HepG2 (cell line): ENCODE measurements around the gene KCNQ5. TPM values are rescaled to one million over a fixed set of nuclear protein-coding genes. Genes with fewer than 3 reads are reported as not detected.

ENCODE experiments used
- ATAC-seq: fragments of 200-7000 bp; cut with Tn5 transposase; 3 replicates; pipeline ENCODE4 v1.9.1; 2020; ENCODE audit warnings: mild to moderate bottlenecking, moderate library complexity
- BruUV-seq: library from RNA; stranded (reverse); fragments of 400-500 nt; replicated peaks from 2 replicates; lab custom pipeline; 2021; lab: Mats Ljungman, UMichigan
- CTCF ChIA-PET: fragments of 300-600 bp; formaldehyde crosslinking; extraction: SDS; loops from one replicate; lab custom pipeline; 2021; ENCODE audit warnings: low total read pairs, inconsistent platforms, low intra/inter-chr PET ratio; lab: Yijun Ruan, JAX
- POLR2A ChIA-PET: fragments of 350-600 bp; sonication (Branson Sonifier 250); formaldehyde crosslinking; loops from one replicate; lab custom pipeline; 2020; ENCODE audit warnings: antibody characterized with exemption, inconsistent platforms; lab: Yijun Ruan, JAX
- DNase-seq: peaks from one replicate; pipeline ENCODE4 v3.0.0-alpha.2; 2015; ENCODE audit warnings: low spot score
- FAIRE-seq: peaks from 3 replicates; lab custom pipeline; 2011; peaks lifted over from hg19 to GRCh38; lab: Jason Lieb, UNC
- H2AFZ ChIP-seq: one replicate; pipeline ENCODE4 v1.6.1; 2011; ENCODE audit warnings: low read length, inconsistent platforms
- H3K27ac ChIP-seq: fragments of 300-600 bp; 3 replicates; pipeline ENCODE4 v1.8.0; 2011; ENCODE audit warnings: mixed run types, mild to moderate bottlenecking, mixed read lengths, low read length, inconsistent platforms; ENCODE audit not compliant: insufficient read depth; ENCODE audit errors: extremely low read length
- H3K27me3 ChIP-seq, 2 experiments: fragments of 200-600 bp in 1 of 2; 2 replicates in 1 of 2; 3 replicates in 1 of 2; pipeline versions ENCODE4 v1.6.0 to v1.8.0; 2011; ENCODE audit warnings: low read length in 2 of 2, mild to moderate bottlenecking in 2 of 2, moderate library complexity in 2 of 2, inconsistent platforms in 1 of 2; ENCODE audit not compliant: insufficient read depth in 2 of 2, control insufficient read depth in 1 of 2
- H3K36me3 ChIP-seq, 2 experiments: fragments of 200-600 bp in 1 of 2; replicated peaks in 1 of 2; 2 replicates in 1 of 2; 3 replicates in 1 of 2; pipeline versions ENCODE4 v1.5.1 to v1.8.0; 2011; ENCODE audit warnings: low read length in 2 of 2, inconsistent platforms in 1 of 2; ENCODE audit not compliant: insufficient read depth in 2 of 2, control insufficient read depth in 1 of 2
- H3K4me1 ChIP-seq: 2 replicates; pipeline ENCODE4 v1.5.1; 2012; ENCODE audit warnings: low read length, inconsistent platforms; ENCODE audit not compliant: insufficient read depth
- H3K4me2 ChIP-seq: 2 replicates; pipeline ENCODE4 v1.6.0; 2011; ENCODE audit warnings: low read depth, low read length, inconsistent platforms
- H3K4me3 ChIP-seq, 3 experiments: fragments of 200-600 bp in 1 of 3; sonication (generic), shearing (Covaris generic) in 1 of 3; replicated peaks in 1 of 3; 2 replicates each; pipeline ENCODE4 v1.5.1; 2011 to 2016; ENCODE audit warnings: low read length in 3 of 3, inconsistent platforms in 2 of 3, low read depth in 2 of 3, mild to moderate bottlenecking in 2 of 3, control low read depth in 1 of 3, mixed read lengths in 1 of 3; ENCODE audit not compliant: insufficient read depth in 1 of 3
- H3K79me2 ChIP-seq: one replicate; pipeline ENCODE4 v1.6.1; 2011; ENCODE audit warnings: low read length, inconsistent platforms; ENCODE audit not compliant: insufficient read depth
- H3K9ac ChIP-seq: 2 replicates; pipeline ENCODE4 v1.6.0; 2011; ENCODE audit warnings: mild to moderate bottlenecking, low read depth, low read length, inconsistent platforms; ENCODE audit not compliant: insufficient read depth
- H3K9me3 ChIP-seq: 2 replicates; pipeline ENCODE4 v1.5.1; 2012; ENCODE audit warnings: mild to moderate bottlenecking, low read length
- H4K20me1 ChIP-seq: 2 replicates; pipeline ENCODE4 v1.6.0; 2011; ENCODE audit warnings: inconsistent platforms, mild to moderate bottlenecking, low read length, moderate library complexity; ENCODE audit not compliant: insufficient read depth
- BHLHE40 ChIP-seq: IDR thresholded peaks from 2 replicates; pipeline ENCODE4 v1.6.1; 2011; ENCODE audit warnings: low read length, improper control_type of control experiment
- FOXK2 ChIP-seq: fragments of 450-650 bp; IDR thresholded peaks from 2 replicates; pipeline ENCODE4 v1.6.1; 2016
- GTF2F1 ChIP-seq: fragments of 150-350 bp; IDR thresholded peaks from 2 replicates; pipeline ENCODE4 v1.6.1; 2014; ENCODE audit warnings: low read length
- HNRNPK ChIP-seq: fragments of 200-400 bp; formaldehyde crosslinking; IDR thresholded peaks from 2 replicates; pipeline ENCODE4 v1.6.1; 2018; ENCODE audit warnings: low read length, low read depth, moderate library complexity, mild to moderate bottlenecking; ENCODE audit not compliant: poor library complexity, severe bottlenecking
- NPAS2 ChIP-seq: sonication (generic); formaldehyde crosslinking; IDR thresholded peaks from 2 replicates; pipeline ENCODE4 v1.8.0; 2022; ENCODE audit warnings: mild to moderate bottlenecking, missing genetic modification reagents, borderline replicate concordance
- NR2F2 ChIP-seq: IDR thresholded peaks from 2 replicates; pipeline ENCODE4 v1.6.1; 2012; ENCODE audit warnings: low read depth, inconsistent platforms, borderline replicate concordance
- TCF7 ChIP-seq: sonication (generic); IDR thresholded peaks from 2 replicates; pipeline ENCODE4 v1.6.1; 2016; ENCODE audit warnings: antibody characterized with exemption, low read depth
- ZBTB42 ChIP-seq: sonication (generic); formaldehyde crosslinking; IDR thresholded peaks from 2 replicates; pipeline ENCODE4 v1.5.0; 2020; ENCODE audit warnings: mild to moderate bottlenecking, missing genetic modification reagents
- ZFP82 ChIP-seq: sonication (generic); formaldehyde crosslinking; IDR thresholded peaks from 2 replicates; pipeline ENCODE4 v1.5.1; 2020; ENCODE audit warnings: mild to moderate bottlenecking, missing genetic modification reagents, borderline replicate concordance
- ZNF556 ChIP-seq: sonication (generic); formaldehyde crosslinking; IDR thresholded peaks from 2 replicates; pipeline ENCODE4 v1.4.0; 2020; ENCODE audit warnings: mild to moderate bottlenecking, missing genetic modification reagents, borderline replicate concordance
- ZNF747 ChIP-seq: sonication (generic); formaldehyde crosslinking; IDR thresholded peaks from 2 replicates; pipeline ENCODE4 v1.8.1; 2023; ENCODE audit warnings: missing genetic modification reagents, mild to moderate bottlenecking, borderline replicate concordance
- ZNF775 ChIP-seq: sonication (generic); formaldehyde crosslinking; IDR thresholded peaks from 2 replicates; pipeline ENCODE4 v1.4.0; 2020; ENCODE audit warnings: missing genetic modification reagents, mild to moderate bottlenecking, moderate library complexity, borderline replicate concordance
- ZSCAN31 ChIP-seq: sonication (generic); formaldehyde crosslinking; IDR thresholded peaks from 2 replicates; pipeline ENCODE4 v1.5.0; 2020; ENCODE audit warnings: low read depth, mild to moderate bottlenecking, missing genetic modification reagents
- WGBS: methylation state at CpG from one replicate; pipeline ENCODE4 v1.1.6; 2017; ENCODE audit warnings: low lambda C conversion rate; 5-methylcytosine and 5-hydroxymethylcytosine counted together
- in situ Hi-C: cut with HindIII; loops from 2 replicates; pipeline ENCODE4 v1.10.0; 2017; ENCODE audit warnings: low pct_unique_long_range_greater_than_20kb; ENCODE audit not compliant: extremely low pct_ligation_motif_present
- intact Hi-C: fragments of 100-400 bp; cut with micrococcal nuclease; formaldehyde crosslinking; loops from one replicate; pipeline ENCODE4 v1.10.0; 2022; ENCODE audit not compliant: unreplicated experiment
- polyA plus RNA-seq, 8 experiments: library from polyadenylated mRNA; depleted of rRNA in 3 of 8; stranded (reverse) in 7 of 8; unstranded in 1 of 8; fragments of >200 nt; fragmentation: Illumina TruSeq in 4 of 8; extraction: Trizol in 4 of 8; gene quantifications; 2 replicates each; pipeline versions ENCODE4 v1.2.1 to v1.2.3, GENCODE V29; 2011 to 2016; ENCODE audit warnings: low read depth in 4 of 8, missing spikeins in 1 of 8, mixed read lengths in 1 of 8; ENCODE audit not compliant: insufficient read depth in 1 of 8
- total RNA-seq, 5 experiments: library from RNA; depleted of rRNA; stranded (reverse); fragments of >200 nt; fragmentation: Illumina TruSeq; extraction: Trizol; gene quantifications; 2 replicates each; pipeline ENCODE4 v1.2.3, GENCODE V29; 2016; ENCODE audit warnings: low read depth in 1 of 5
- TF ChIP-seq, protein P1 (sequence below): sonication (generic); formaldehyde crosslinking; IDR thresholded peaks from 2 replicates; pipeline ENCODE4 v1.8.1; 2023; ENCODE audit warnings: mild to moderate bottlenecking, moderate library complexity, missing genetic modification reagents
- TF ChIP-seq, protein P2 (sequence below): sonication (generic); formaldehyde crosslinking; IDR thresholded peaks from 2 replicates; pipeline ENCODE4 v1.4.0; 2020; ENCODE audit warnings: missing genetic modification reagents
- TF ChIP-seq, protein P3 (sequence below): sonication (generic); formaldehyde crosslinking; IDR thresholded peaks from 2 replicates; pipeline ENCODE4 v1.4.0; 2020; ENCODE audit warnings: missing genetic modification reagents
- TF ChIP-seq, protein P4 (sequence below): IDR thresholded peaks from 2 replicates; pipeline ENCODE4 v1.6.1; 2016; ENCODE audit warnings: low read depth, borderline replicate concordance
- TF ChIP-seq, protein P5 (sequence below): sonication (generic); formaldehyde crosslinking; IDR thresholded peaks from 2 replicates; pipeline ENCODE4 v1.4.0; 2020; ENCODE audit warnings: mild to moderate bottlenecking, missing genetic modification reagents

The KCNQ5 gene
- total and polyA plus RNA-seq, 2 of the 13 experiments (the other 11 are each of a cell fraction or from before 2014, with no cell fraction given): 0.04 TPM; not detected in 1

DNA sequence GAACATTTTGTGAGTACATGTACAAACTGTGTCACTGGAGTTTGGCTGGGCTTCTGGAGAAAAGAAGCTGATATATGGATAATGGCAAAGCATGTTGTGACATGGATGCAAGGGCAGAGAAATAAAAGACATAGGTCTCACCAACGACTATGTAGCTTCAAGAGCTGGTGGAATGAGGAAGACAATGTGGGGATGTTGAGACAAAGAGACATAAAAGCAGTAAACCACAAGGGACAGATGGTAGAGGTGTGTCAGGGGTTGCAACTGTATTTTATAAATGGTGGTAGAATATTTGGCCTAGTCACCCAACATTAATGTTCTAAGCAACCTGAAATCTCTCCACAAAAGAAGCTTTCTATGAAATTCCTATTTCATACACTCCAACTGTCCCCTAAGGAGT, 199.0 kb downstream of the KCNQ5 start (continued):
- TF ChIP-seq NPAS2 (CRISPR knock-in tag): no peak
- no peak for TF ChIP-seq ZNF747 (CRISPR knock-in tag)
- no peak for TF ChIP-seq FOXK2

DNA sequence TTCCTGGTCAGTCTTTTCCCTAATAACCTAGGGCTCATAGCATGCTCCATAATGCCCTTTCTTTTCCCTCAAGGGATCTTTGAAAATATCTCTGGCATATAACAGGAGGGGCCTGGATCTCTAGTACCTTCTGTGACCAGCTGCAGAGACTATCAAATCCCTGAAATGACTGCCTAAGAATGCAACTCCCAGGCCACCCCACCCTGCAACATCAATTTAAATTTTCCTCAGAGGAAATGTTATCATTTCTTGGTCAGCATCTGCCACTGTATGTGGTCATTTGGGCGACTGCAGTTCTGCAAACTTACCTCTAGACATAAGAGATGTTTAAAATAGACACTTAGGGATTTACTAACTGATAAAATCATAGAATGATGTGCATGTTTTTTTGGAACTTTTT, 200.2 kb downstream of the KCNQ5 start:
- BruUV-seq: no TSS peak
- no peaks in the 10 kb centered on the region for H3K4me1 ChIP-seq
- no peak overlapping the region for H3K27ac ChIP-seq
- DNase-seq: no peak
- no peaks in the 10 kb centered on the region for H3K27me3 ChIP-seq
- no peaks in the 10 kb centered on the region for H3K36me3 ChIP-seq
- no peak overlapping the region for H2AFZ ChIP-seq
- ChIA-PET CTCF (no interaction called here), POLR2A (no interaction called here)
- in situ Hi-C loops: no loop called here
- WGBS: 5% methylated on average over 1 of the region's 1 CpG
- ATAC-seq: no peak
- H3K79me2 ChIP-seq: no peaks in the 10 kb centered on the region
- H3K9me3 ChIP-seq: no peaks in the 10 kb centered on the region
- intact Hi-C loops: no loop called here
- no peak for FAIRE-seq
- no peak overlapping the region for H3K4me3 ChIP-seq
- no peak overlapping the region for H3K4me2 ChIP-seq
- no peaks in the 10 kb centered on the region for H4K20me1 ChIP-seq
- no peak overlapping the region for H3K9ac ChIP-seq
- TF ChIP-seq, protein P1, sequence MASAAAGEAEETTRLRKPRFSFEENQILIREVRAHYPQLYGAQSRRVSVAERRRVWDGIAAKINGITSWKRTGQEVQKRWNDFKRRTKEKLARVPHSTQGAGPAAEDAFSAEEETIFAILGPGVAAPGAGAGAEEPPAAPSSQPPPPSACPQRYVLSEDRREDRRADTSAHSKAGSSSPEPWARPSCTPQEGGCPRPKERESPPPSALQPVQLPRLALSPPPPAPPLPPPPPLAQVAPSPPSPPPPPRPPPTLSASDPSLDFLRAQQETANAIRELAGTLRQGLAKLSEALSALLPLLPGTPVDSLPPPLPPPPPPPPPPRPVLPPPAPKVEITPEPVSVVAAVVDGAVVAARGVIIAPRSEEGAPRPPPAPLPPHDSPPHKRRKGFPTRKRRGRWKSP: no peak
- TF ChIP-seq, protein P2, sequence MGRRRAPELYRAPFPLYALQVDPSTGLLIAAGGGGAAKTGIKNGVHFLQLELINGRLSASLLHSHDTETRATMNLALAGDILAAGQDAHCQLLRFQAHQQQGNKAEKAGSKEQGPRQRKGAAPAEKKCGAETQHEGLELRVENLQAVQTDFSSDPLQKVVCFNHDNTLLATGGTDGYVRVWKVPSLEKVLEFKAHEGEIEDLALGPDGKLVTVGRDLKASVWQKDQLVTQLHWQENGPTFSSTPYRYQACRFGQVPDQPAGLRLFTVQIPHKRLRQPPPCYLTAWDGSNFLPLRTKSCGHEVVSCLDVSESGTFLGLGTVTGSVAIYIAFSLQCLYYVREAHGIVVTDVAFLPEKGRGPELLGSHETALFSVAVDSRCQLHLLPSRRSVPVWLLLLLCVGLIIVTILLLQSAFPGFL: no peak
- TF ChIP-seq GTF2F1 (no peak), ZBTB42 (CRISPR knock-in tag) (no peak), ZFP82 (CRISPR knock-in tag) (no peak), ZNF775 (no peak), BHLHE40 (no peak), ZSCAN31 (no peak), NR2F2 (no peak), TCF7 (no peak), ZNF556 (CRISPR knock-in tag) (no peak), HNRNPK (no peak)
- TF ChIP-seq, protein P3, sequence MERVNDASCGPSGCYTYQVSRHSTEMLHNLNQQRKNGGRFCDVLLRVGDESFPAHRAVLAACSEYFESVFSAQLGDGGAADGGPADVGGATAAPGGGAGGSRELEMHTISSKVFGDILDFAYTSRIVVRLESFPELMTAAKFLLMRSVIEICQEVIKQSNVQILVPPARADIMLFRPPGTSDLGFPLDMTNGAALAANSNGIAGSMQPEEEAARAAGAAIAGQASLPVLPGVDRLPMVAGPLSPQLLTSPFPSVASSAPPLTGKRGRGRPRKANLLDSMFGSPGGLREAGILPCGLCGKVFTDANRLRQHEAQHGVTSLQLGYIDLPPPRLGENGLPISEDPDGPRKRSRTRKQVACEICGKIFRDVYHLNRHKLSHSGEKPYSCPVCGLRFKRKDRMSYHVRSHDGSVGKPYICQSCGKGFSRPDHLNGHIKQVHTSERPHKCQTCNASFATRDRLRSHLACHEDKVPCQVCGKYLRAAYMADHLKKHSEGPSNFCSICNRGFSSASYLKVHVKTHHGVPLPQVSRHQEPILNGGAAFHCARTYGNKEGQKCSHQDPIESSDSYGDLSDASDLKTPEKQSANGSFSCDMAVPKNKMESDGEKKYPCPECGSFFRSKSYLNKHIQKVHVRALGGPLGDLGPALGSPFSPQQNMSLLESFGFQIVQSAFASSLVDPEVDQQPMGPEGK (CRISPR knock-in tag): no peak
- TF ChIP-seq, protein P4, sequence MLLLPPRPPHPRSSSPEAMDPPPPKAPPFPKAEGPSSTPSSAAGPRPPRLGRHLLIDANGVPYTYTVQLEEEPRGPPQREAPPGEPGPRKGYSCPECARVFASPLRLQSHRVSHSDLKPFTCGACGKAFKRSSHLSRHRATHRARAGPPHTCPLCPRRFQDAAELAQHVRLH (CRISPR knock-in tag): no peak
- TF ChIP-seq, protein P5, sequence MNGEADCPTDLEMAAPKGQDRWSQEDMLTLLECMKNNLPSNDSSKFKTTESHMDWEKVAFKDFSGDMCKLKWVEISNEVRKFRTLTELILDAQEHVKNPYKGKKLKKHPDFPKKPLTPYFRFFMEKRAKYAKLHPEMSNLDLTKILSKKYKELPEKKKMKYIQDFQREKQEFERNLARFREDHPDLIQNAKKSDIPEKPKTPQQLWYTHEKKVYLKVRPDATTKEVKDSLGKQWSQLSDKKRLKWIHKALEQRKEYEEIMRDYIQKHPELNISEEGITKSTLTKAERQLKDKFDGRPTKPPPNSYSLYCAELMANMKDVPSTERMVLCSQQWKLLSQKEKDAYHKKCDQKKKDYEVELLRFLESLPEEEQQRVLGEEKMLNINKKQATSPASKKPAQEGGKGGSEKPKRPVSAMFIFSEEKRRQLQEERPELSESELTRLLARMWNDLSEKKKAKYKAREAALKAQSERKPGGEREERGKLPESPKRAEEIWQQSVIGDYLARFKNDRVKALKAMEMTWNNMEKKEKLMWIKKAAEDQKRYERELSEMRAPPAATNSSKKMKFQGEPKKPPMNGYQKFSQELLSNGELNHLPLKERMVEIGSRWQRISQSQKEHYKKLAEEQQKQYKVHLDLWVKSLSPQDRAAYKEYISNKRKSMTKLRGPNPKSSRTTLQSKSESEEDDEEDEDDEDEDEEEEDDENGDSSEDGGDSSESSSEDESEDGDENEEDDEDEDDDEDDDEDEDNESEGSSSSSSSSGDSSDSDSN (CRISPR knock-in tag): no peak
